Muscle layer of colon (tissue), 2 donors: ENCODE results near the gene PACS1.

Experiments
- H3K27ac ChIP-seq: one replicate; pipeline ENCODE4 v1.7.0; 2013; ENCODE audit warnings: low read depth, mild to moderate bottlenecking, low read length, moderate library complexity
- H3K27me3 ChIP-seq, 2 donors: one replicate each; pipeline ENCODE4 v1.7.0; 2013; ENCODE audit warnings: low read length in 2 of 2, mild to moderate bottlenecking in 2 of 2; ENCODE audit not compliant: insufficient read depth in 2 of 2, control insufficient read depth in 1 of 2
- H3K36me3 ChIP-seq: one replicate; pipeline ENCODE4 v1.7.0; 2013; ENCODE audit warnings: mild to moderate bottlenecking, low read length; ENCODE audit not compliant: insufficient read depth
- H3K4me1 ChIP-seq: one replicate; pipeline ENCODE4 v1.7.0; 2013; ENCODE audit warnings: mild to moderate bottlenecking, low read length; ENCODE audit not compliant: insufficient read depth
- H3K4me3 ChIP-seq, 2 donors: one replicate each; pipeline ENCODE4 v1.7.0; 2013; ENCODE audit warnings: low read length in 2 of 2, low read depth in 1 of 2, mild to moderate bottlenecking in 1 of 2, moderate library complexity in 1 of 2
- H3K9ac ChIP-seq: one replicate; pipeline ENCODE4 v1.7.0; 2013; ENCODE audit warnings: low read length
- H3K9me3 ChIP-seq: one replicate; pipeline ENCODE4 v1.7.0; 2013; ENCODE audit warnings: mild to moderate bottlenecking, low read length
- donor health status: abdominal sarcoma.
- donor health status: Adenocarcinoma of cecum.

Gene PACS1

DNA sequence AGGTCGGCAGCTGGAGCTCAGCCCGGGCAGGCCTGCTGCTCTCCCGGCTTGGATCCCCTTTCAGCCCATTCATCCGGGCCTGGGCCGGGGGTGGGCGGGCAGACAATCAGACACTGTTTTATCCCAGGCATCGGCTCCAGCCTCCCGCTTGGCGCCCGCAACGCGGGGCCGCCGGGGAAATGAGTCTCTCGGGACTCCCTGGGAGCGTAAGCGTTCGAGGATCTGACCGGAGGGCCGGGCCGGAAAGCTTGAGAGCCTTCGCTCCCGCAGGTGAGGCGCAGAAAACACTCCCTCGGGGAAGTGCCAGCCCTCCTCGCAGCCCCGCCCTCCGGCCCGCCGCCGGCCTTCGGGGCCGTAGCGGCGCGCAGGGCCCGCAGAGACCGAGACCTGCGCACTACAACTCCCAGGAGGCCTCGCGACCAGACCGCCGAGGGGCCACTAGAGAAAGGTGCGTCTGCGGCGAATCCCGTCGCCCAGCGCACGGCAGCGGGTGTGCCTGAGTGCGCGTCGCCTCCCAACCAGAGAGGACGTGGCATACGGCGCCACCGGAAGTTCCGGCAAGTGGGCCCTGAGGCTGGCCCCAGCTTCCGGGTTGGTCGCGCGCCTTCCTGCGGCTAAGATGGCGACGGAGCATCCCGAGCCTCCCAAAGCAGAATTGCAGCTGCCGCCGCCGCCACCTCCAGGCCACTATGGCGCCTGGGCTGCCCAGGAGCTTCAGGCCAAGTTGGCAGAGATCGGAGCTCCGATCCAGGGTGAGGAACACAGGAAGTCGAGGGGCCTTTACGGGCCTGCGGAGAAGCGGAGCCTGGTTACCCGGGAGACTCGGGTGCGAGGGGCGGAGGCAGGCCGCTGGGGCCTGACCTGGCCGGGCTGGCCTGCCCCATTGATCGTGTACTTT lies 18.1 kb upstream of the PACS1 start, which contains the start of gene SF3B2:
Gene SF3B2 (plus strand): TSS at position 599 of the 898 bp plus-strand sequence. CDS start 21 bp downstream, at position 620.
- Histone ChIP-seq H3K27me3 (peaks cover 7 to 21% of the 10 kb centered on the region in 2 donors), H3K36me3 (peaks cover 27% of the 10 kb centered on the region), H3K27ac (peak within 1 kb of the TSS; percentile 96), H3K9me3 (no peaks in the 10 kb centered on the region), H3K4me1 (peaks cover 16% of the 10 kb centered on the region), H3K9ac (peak within 1 kb of the TSS; percentile 94), H3K4me3 (peak within 1 kb of the TSS; percentile 89 to 96)

DNA sequence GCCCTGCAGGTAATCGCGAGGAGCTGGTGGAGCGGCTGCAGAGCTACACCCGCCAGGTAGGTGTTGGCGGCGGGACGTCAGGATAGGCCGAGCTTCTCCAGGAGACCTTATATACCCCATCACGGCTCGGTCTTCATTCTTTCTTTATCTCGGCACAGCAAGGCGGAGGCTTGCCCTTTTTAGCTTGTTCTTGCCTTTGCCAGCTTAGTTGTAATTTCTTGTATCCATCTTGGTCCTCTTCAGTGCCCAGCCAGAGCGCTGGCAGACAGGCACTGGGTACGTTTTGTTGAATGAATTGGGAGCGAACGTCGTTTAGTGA lies 17.4 kb upstream of the PACS1 start:
- peak overlapping the region; percentile 96 for H3K27ac ChIP-seq
- peaks cover 33% of the 10 kb centered on the region for H3K36me3 ChIP-seq
- peak overlapping the region; percentile 89 to 96 for H3K4me3 ChIP-seq
- H3K9me3 ChIP-seq, result no peaks in the 10 kb centered on the region
- H3K9ac ChIP-seq, result peak overlapping the region; percentile 94
- peaks cover 16% of the 10 kb centered on the region for H3K4me1 ChIP-seq
- H3K27me3 ChIP-seq, result peaks cover 6 to 15% of the 10 kb centered on the region in 2 donors

GRCh38 chr11:66055021-66055420 lies 15.1 kb upstream of the PACS1 start:
- H3K9me3 ChIP-seq, result no peaks in the 10 kb centered on the region
- H3K27me3 ChIP-seq, result no peaks in the 10 kb centered on the region
- H3K27ac ChIP-seq, result no peak overlapping the region
- peaks cover 16% of the 10 kb centered on the region for H3K4me1 ChIP-seq
- H3K36me3 ChIP-seq, result peaks cover 55% of the 10 kb centered on the region
- H3K4me3 ChIP-seq, result no peak overlapping the region
- no peak overlapping the region for H3K9ac ChIP-seq

DNA sequence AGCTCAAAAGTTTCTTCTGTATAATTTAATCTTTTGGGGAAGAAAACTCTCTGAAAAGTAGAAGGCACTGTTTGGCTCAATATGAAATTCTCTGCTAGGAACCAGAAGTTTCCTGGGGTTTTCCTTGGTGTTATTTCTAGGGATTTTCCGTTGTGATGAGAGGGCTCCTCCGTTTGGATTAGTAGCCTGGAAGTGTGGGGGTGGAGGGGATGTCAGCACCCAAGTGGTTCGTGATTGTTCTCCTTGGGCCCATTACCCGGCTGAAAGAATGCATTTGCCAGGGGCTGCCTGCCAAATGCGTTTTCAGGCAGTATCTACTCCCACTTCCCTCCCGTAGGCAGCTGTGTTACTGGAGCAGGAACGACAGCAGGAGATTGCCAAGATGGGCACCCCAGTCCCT lies 13.6 kb upstream of the PACS1 start:
- Histone ChIP-seq H3K9me3 (no peaks in the 10 kb centered on the region), H3K4me1 (peaks cover 10% of the 10 kb centered on the region), H3K36me3 (peaks cover 70% of the 10 kb centered on the region), H3K4me3 (no peak overlapping the region), H3K9ac (no peak overlapping the region), H3K27ac (no peak overlapping the region), H3K27me3 (no peaks in the 10 kb centered on the region)

DNA sequence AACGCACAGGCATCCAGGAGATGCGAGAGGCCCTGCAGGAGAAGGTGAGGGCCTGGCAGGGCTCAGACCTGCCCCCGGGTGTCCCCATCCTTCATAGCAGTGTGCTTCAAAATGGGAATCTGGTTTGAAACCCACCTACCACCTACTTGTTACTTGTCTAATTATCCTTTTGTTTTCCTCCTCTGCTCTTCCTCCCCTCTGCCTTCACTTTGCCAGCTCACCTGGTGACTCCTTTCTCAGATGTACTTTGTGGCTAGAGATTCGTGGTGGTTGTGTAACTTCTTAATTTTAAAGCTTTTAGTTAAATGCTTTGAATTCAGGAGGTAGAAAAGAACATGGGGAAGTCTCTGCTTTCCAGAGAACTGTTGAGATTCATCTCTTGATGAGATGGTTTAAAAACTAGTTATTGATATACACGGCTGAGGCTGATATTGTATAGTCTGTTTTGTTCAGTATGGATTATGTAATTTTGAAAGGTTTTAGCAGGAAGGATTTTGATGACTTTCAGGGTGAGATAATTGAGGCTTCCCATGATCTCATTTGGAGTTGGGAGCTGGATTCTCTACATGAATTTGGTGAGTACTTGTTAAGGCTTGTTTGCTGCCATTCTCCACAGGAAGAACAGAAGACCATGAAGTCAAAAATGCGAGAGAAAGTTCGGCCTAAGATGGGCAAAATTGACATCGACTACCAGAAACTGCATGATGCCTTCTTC lies 9.9 kb upstream of the PACS1 start:
- H3K27ac ChIP-seq, result no peak overlapping the region
- no peak overlapping the region for H3K4me3 ChIP-seq
- H3K36me3 ChIP-seq, result peaks cover 94% of the 10 kb centered on the region

GRCh38 chr11:66061268-66061667 lies 8.8 kb upstream of the PACS1 start:
- Histone ChIP-seq H3K4me3 (no peak overlapping the region), H3K4me1 (no peaks in the 10 kb centered on the region), H3K27ac (no peak overlapping the region), H3K27me3 (no peaks in the 10 kb centered on the region), H3K9ac (no peak overlapping the region), H3K36me3 (peaks cover 88% of the 10 kb centered on the region), H3K9me3 (no peaks in the 10 kb centered on the region)

More for the DNA sequence above, 9.9 kb upstream of the PACS1 start:
- H3K27me3 ChIP-seq, result no peaks in the 10 kb centered on the region
- H3K9ac ChIP-seq, result no peak overlapping the region
- no peaks in the 10 kb centered on the region for H3K9me3 ChIP-seq
- no peaks in the 10 kb centered on the region for H3K4me1 ChIP-seq

DNA sequence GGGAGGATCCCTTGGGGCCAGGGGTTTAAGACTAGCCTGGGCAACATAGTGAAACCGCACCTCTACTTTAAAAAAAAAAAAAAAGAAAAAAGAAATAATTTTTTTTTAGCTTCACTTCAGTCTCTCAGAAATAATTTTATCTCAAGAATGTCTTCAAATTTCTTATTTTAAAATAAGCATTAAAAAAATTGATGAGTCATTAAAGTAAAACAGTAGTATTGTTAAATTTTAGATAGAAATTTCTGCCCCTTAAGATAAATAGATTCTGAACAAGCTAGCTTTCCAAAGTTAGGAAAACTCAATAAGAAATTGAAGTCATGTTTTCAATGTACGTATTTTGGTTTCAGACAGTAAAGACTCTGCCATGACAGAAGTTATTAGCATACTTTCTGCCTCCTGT lies 7.7 kb upstream of the PACS1 start:
- no peak overlapping the region for H3K27ac ChIP-seq
- no peaks in the 10 kb centered on the region for H3K4me1 ChIP-seq
- H3K4me3 ChIP-seq, result no peak overlapping the region
- no peaks in the 10 kb centered on the region for H3K9me3 ChIP-seq
- H3K27me3 ChIP-seq, result no peaks in the 10 kb centered on the region
- H3K9ac ChIP-seq, result no peak overlapping the region
- peaks cover 88% of the 10 kb centered on the region for H3K36me3 ChIP-seq

GRCh38 chr11:66063900-66064299 lies 6.2 kb upstream of the PACS1 start:
- H3K4me1 ChIP-seq, result peaks cover 12% of the 10 kb centered on the region
- H3K27ac ChIP-seq, result no peak overlapping the region
- no peaks in the 10 kb centered on the region for H3K9me3 ChIP-seq
- no peaks in the 10 kb centered on the region for H3K27me3 ChIP-seq
- no peak overlapping the region for H3K9ac ChIP-seq
- H3K36me3 ChIP-seq, result peaks cover 91% of the 10 kb centered on the region
- no peak overlapping the region for H3K4me3 ChIP-seq

- Histone ChIP-seq H3K36me3 (peaks cover 88% of the 10 kb centered on the region), H3K4me3 (no peak overlapping the region), H3K27ac (no peak overlapping the region)
Measured at GRCh38 chr11:66064571-66064970, 5.5 kb upstream of the PACS1 start.

DNA sequence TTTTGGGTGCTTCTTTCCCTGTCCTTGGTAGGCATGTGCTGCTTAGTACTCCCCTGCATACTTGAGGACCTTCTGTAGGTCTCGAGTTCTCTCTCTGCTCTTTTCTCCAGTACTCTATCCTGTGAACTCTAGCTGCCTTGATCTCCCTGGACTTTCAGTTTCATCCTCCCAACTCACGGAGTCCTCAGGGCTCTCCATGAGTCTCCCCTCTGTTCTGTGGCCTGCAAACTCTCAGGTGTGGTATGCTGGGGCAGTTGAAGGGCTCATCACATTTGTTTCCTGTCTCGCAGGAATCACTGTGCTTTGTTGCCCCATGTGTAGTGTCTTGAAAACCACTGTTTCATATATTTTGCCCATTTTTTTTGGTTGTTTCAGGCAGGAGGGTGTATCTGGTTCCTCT lies 3.3 kb upstream of the PACS1 start:
- Histone ChIP-seq H3K27ac (no peak overlapping the region), H3K36me3 (peaks cover 66% of the 10 kb centered on the region), H3K9ac (no peak overlapping the region)

More at GRCh38 chr11:66064571-66064970, 5.5 kb upstream of the PACS1 start:
- no peaks in the 10 kb centered on the region for H3K27me3 ChIP-seq
- peaks cover 19% of the 10 kb centered on the region for H3K4me1 ChIP-seq
- no peaks in the 10 kb centered on the region for H3K9me3 ChIP-seq
- H3K9ac ChIP-seq, result no peak overlapping the region

GRCh38 chr11:66067640-66068039 lies 2.4 kb upstream of the PACS1 start:
- H3K4me3 ChIP-seq, result no peak overlapping the region
- H3K27ac ChIP-seq, result no peak overlapping the region
- no peaks in the 10 kb centered on the region for H3K27me3 ChIP-seq
- no peak overlapping the region for H3K9ac ChIP-seq
- no peaks in the 10 kb centered on the region for H3K9me3 ChIP-seq
- peaks cover 34% of the 10 kb centered on the region for H3K4me1 ChIP-seq
- H3K36me3 ChIP-seq, result peaks cover 59% of the 10 kb centered on the region

More for the DNA sequence above, 3.3 kb upstream of the PACS1 start:
- H3K9me3 ChIP-seq, result no peaks in the 10 kb centered on the region
- no peaks in the 10 kb centered on the region for H3K27me3 ChIP-seq
- H3K4me1 ChIP-seq, result peaks cover 26% of the 10 kb centered on the region
- no peak overlapping the region for H3K4me3 ChIP-seq
